ENCODE results near the gene ACE2. TPM values are rescaled to one million over a fixed set of nuclear protein-coding genes. Genes with fewer than 3 reads are reported as not detected.

The ACE2 gene
- total and polyA plus RNA-seq, 2 experiments from 2014 or later, result 16.5 to 49.9 TPM

DNA sequence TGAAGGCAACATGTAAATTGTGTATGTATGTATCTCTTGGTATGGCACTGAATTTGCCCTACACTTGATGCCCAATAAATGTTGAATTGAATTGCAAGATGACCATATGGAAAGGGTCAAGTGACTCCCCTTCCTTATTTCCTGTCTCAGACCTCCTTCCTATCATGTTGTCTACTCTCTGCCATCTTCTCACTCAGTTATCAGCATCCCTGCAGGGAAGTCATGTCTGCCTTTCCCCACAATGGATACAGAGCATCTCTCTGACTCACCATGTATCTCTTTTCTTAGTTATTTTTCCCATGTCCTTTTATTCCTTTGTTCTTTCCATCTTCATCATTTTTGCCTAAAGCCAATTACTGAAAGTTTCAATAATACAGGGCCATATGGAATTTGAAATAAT is 77.7 kb downstream of the ACE2 start:
- Histone ChIP-seq H3K9me3 (ENCODE audit: low read depth) (no peaks in the 10 kb centered on the region), H4K20me1 (ENCODE audit: insufficient read depth, poor library complexity, severe bottlenecking) (no peaks in the 10 kb centered on the region), H3K4me1 (ENCODE audit: insufficient read depth) (no peaks in the 10 kb centered on the region), H3K4me3 (no peak overlapping the region), H3K9me2 (replicated peaks; ENCODE audit: insufficient read depth) (no peaks in the 10 kb centered on the region), H2AFZ (no peak overlapping the region), H3K79me2 (no peaks in the 10 kb centered on the region), H3K36me3 (replicated peaks; ENCODE audit: insufficient read depth, low read depth) (no peaks in the 10 kb centered on the region), H3K27ac (no peak overlapping the region), H3K27me3 (no peaks in the 10 kb centered on the region), H3K4me2 (no peak overlapping the region)
- no peak for DNase-seq (ENCODE audit: low spot score)
- no peak for TF ChIP-seq EZH2 (IDR thresholded peaks at IDR 0.05; ENCODE audit: borderline replicate concordance)
- no peak for TF ChIP-seq EZH2phosphoT487 (IDR thresholded peaks at IDR 0.05; ENCODE audit: low read depth, severe bottlenecking, unreplicated experiment)
- TF ChIP-seq, protein P1, sequence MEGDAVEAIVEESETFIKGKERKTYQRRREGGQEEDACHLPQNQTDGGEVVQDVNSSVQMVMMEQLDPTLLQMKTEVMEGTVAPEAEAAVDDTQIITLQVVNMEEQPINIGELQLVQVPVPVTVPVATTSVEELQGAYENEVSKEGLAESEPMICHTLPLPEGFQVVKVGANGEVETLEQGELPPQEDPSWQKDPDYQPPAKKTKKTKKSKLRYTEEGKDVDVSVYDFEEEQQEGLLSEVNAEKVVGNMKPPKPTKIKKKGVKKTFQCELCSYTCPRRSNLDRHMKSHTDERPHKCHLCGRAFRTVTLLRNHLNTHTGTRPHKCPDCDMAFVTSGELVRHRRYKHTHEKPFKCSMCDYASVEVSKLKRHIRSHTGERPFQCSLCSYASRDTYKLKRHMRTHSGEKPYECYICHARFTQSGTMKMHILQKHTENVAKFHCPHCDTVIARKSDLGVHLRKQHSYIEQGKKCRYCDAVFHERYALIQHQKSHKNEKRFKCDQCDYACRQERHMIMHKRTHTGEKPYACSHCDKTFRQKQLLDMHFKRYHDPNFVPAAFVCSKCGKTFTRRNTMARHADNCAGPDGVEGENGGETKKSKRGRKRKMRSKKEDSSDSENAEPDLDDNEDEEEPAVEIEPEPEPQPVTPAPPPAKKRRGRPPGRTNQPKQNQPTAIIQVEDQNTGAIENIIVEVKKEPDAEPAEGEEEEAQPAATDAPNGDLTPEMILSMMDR (IDR thresholded peaks at IDR 0.05; ENCODE audit: poor library complexity), result no peak

DNA sequence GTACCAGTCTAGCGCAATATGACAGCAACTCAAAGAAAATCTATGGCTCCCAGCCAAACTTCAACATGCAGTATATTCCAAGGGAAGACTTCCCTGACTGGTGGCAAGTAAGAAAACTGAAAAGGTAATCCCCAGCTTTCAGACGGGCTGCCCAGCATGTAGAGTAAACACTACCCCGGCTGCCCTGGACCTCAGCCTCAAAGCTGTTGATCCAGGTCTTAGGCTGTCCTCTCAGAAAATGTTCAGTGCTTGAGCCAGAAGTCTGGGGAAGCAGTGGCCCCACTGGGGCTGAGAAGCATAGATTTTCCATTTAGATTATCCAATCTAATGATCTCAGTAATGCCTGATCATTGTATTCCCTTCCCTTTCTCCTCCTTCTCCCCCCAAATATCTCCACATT is 78.3 kb downstream of the ACE2 start:
- Histone ChIP-seq H3K9me3 (ENCODE audit: low read depth) (no peaks in the 10 kb centered on the region), H2AFZ (no peak overlapping the region), H3K9me2 (replicated peaks; ENCODE audit: insufficient read depth) (no peaks in the 10 kb centered on the region), H3K4me2 (no peak overlapping the region), H3K79me2 (no peaks in the 10 kb centered on the region), H3K4me1 (ENCODE audit: insufficient read depth) (no peaks in the 10 kb centered on the region), H3K36me3 (replicated peaks; ENCODE audit: insufficient read depth, low read depth) (no peaks in the 10 kb centered on the region), H3K27me3 (no peaks in the 10 kb centered on the region), H4K20me1 (ENCODE audit: insufficient read depth, poor library complexity, severe bottlenecking) (no peaks in the 10 kb centered on the region), H3K4me3 (no peak overlapping the region), H3K27ac (no peak overlapping the region)
- TF ChIP-seq EZH2phosphoT487 (IDR thresholded peaks at IDR 0.05; ENCODE audit: low read depth, severe bottlenecking, unreplicated experiment), result no peak
- TF ChIP-seq, protein P1 (IDR thresholded peaks at IDR 0.05; ENCODE audit: poor library complexity), result no peak
- TF ChIP-seq EZH2 (IDR thresholded peaks at IDR 0.05; ENCODE audit: borderline replicate concordance), result no peak
- no peak for DNase-seq (ENCODE audit: low spot score)
- 57% methylated on average over 3 of the region's 3 CpGs for WGBS (ENCODE audit: low lambda C conversion rate, missing lambda C conversion rate)

GRCh38 chrX:15515931-15516330 is 84.8 kb downstream of the ACE2 start:
- H3K27me3 ChIP-seq, result no peaks in the 10 kb centered on the region
- no peaks in the 10 kb centered on the region for H4K20me1 ChIP-seq (ENCODE audit: insufficient read depth, poor library complexity, severe bottlenecking)
- no peaks in the 10 kb centered on the region for H3K9me3 ChIP-seq (ENCODE audit: low read depth)
- H3K27ac ChIP-seq, result no peak overlapping the region
- DNase-seq (ENCODE audit: low spot score), result no peak
- 36% methylated on average over 6 of the region's 6 CpGs for WGBS (ENCODE audit: low lambda C conversion rate, missing lambda C conversion rate)
- no peaks in the 10 kb centered on the region for H3K79me2 ChIP-seq
- no peaks in the 10 kb centered on the region for H3K4me1 ChIP-seq (ENCODE audit: insufficient read depth)
- no peaks in the 10 kb centered on the region for H3K9me2 ChIP-seq (replicated peaks; ENCODE audit: insufficient read depth)
- H3K4me2 ChIP-seq, result no peak overlapping the region
- H3K36me3 ChIP-seq (replicated peaks; ENCODE audit: insufficient read depth, low read depth), result no peaks in the 10 kb centered on the region
- H2AFZ ChIP-seq, result no peak overlapping the region
- TF ChIP-seq EZH2phosphoT487 (IDR thresholded peaks at IDR 0.05; ENCODE audit: low read depth, severe bottlenecking, unreplicated experiment) (no peak), EZH2 (IDR thresholded peaks at IDR 0.05; ENCODE audit: borderline replicate concordance) (no peak)
- TF ChIP-seq, protein P1 (IDR thresholded peaks at IDR 0.05; ENCODE audit: poor library complexity), result no peak
- H3K4me3 ChIP-seq, result no peak overlapping the region

GRCh38 chrX:15514279-15514678 is 86.5 kb downstream of the ACE2 start:
- 77% methylated on average over 1 of the region's 1 CpG for WGBS (ENCODE audit: low lambda C conversion rate, missing lambda C conversion rate)
- H4K20me1 ChIP-seq (ENCODE audit: insufficient read depth, poor library complexity, severe bottlenecking), result no peaks in the 10 kb centered on the region
- no peaks in the 10 kb centered on the region for H3K27me3 ChIP-seq
- TF ChIP-seq EZH2phosphoT487 (IDR thresholded peaks at IDR 0.05; ENCODE audit: low read depth, severe bottlenecking, unreplicated experiment) (no peak), EZH2 (IDR thresholded peaks at IDR 0.05; ENCODE audit: borderline replicate concordance) (no peak)
- TF ChIP-seq, protein P1 (IDR thresholded peaks at IDR 0.05; ENCODE audit: poor library complexity), result no peak
- no peaks in the 10 kb centered on the region for H3K36me3 ChIP-seq (replicated peaks; ENCODE audit: insufficient read depth, low read depth)
- no peaks in the 10 kb centered on the region for H3K79me2 ChIP-seq
- no peak overlapping the region for H3K4me3 ChIP-seq
- H3K4me1 ChIP-seq (ENCODE audit: insufficient read depth), result no peaks in the 10 kb centered on the region
- no peak for DNase-seq (ENCODE audit: low spot score)
- H3K9me3 ChIP-seq (ENCODE audit: low read depth), result no peaks in the 10 kb centered on the region
- no peak overlapping the region for H3K4me2 ChIP-seq
- no peak overlapping the region for H2AFZ ChIP-seq
- H3K9me2 ChIP-seq (replicated peaks; ENCODE audit: insufficient read depth), result no peaks in the 10 kb centered on the region
- H3K27ac ChIP-seq, result no peak overlapping the region

All from hepatocyte (in vitro differentiated cells).